Mucosa of descending colon (tissue), 3 donors: ENCODE results near the gene S100A4. TPM values are rescaled to one million over a fixed set of nuclear protein-coding genes. Genes with fewer than 3 reads are reported as not detected.

ENCODE experiments used
- ATAC-seq: fragments of 200-7000 bp; cut with Tn5 transposase; one replicate; pipeline ENCODE4 v1.9.1; 2020; ENCODE audit warnings: mild to moderate bottlenecking, moderate library complexity
- DNase-seq, 3 donors: peaks; one replicate each; pipeline ENCODE4 v3.0.0-alpha.2; 2020
- H3K36me3 ChIP-seq: fragments of 200-600 bp; one replicate; pipeline ENCODE4 v1.8.0; 2021; ENCODE audit warnings: low read depth, mild to moderate bottlenecking
- H3K4me1 ChIP-seq: fragments of 200-600 bp; one replicate; pipeline ENCODE4 v1.8.0; 2021; ENCODE audit warnings: low read depth, mild to moderate bottlenecking
- H3K4me3 ChIP-seq: fragments of 200-600 bp; one replicate; pipeline ENCODE4 v1.8.0; 2021; ENCODE audit warnings: mild to moderate bottlenecking
- H3K9me3 ChIP-seq: fragments of 200-600 bp; one replicate; pipeline ENCODE4 v1.8.0; 2021; ENCODE audit warnings: mild to moderate bottlenecking
- CTCF ChIP-seq: fragments of 200-600 bp; IDR thresholded peaks from one replicate; pipeline ENCODE4 v1.8.0; 2022; ENCODE audit warnings: antibody characterized with exemption, mild to moderate bottlenecking
- intact Hi-C, 2 donors: fragments of 100-400 bp; cut with DNase I in 1 of 2; cut with micrococcal nuclease in 1 of 2; formaldehyde crosslinking; loops; one replicate each; pipeline versions ENCODE4 v1.11.0 to v1.11.1; 2022; cut with DNase I, micrococcal nuclease
- total RNA-seq, 3 donors: library from RNA; stranded (reverse); fragmentation: NEBNext Ultra II Directional in 2 of 3; extraction: Animal tissue kit (Norgen Biotek cat#: 25700) in 2 of 3; gene quantifications; one replicate each; pipeline versions ENCODE4 v1.2.1 to v1.2.4, GENCODE V29; 2021 to 2023
- donor health status: DM: no; HTN: no; CAD: no; lungs with moderate emphysema.
- donor health status: DM: no; HTN: no; CAD: no.
- donor health status: DM: no; HTN: yes; CAD: no.

Gene S100A4
- total RNA-seq, 3 donors from 2014 or later: 28.9 to 176 (median 141) TPM

GRCh38 chr1:153513023-153513422 lies 32.6 kb downstream of the S100A4 start:
- DNase-seq (peak in 2 of 3 donors; percentile 48 to 57), ATAC-seq (peak; percentile 14)
- H3K9me3 ChIP-seq: no peaks in the 10 kb centered on the region
- no peaks in the 10 kb centered on the region for H3K36me3 ChIP-seq
- no peak for TF ChIP-seq CTCF
- H3K4me3 ChIP-seq: no peak overlapping the region
- intact Hi-C loops: loop anchor here in 1 of 2 donors (5.0 to 10.0 kb wide), 2 partner anchors 54 to 232 kb away; partner anchors contain the start of gene S100A2
- peaks cover 23% of the 10 kb centered on the region for H3K4me1 ChIP-seq

GRCh38 chr1:153510984-153511410 lies 34.6 kb downstream of the S100A4 start:
- peak; percentile 84 to 89 (median 87) for DNase-seq

GRCh38 chr1:153509729-153510354 lies 35.8 kb downstream of the S100A4 start:
- intact Hi-C loops: loop anchor here (2.0 to 10.0 kb wide), 3 partner anchors 57 to 235 kb away; partner anchors contain the start of gene S100A2 (in 1 of the 2)
- H3K9me3 ChIP-seq: no peaks in the 10 kb centered on the region
- no peaks in the 10 kb centered on the region for H3K36me3 ChIP-seq
- peaks cover 7% of the 10 kb centered on the region for H3K4me1 ChIP-seq
- no peak overlapping the region for H3K4me3 ChIP-seq
- peak; percentile 65 for TF ChIP-seq CTCF
- ATAC-seq (peak; percentile 69), DNase-seq (peak; percentile 59 to 86 (median 80))

More at GRCh38 chr1:153510984-153511410, 34.6 kb downstream of the S100A4 start:
- H3K9me3 ChIP-seq: no peaks in the 10 kb centered on the region
- peak; percentile 85 for TF ChIP-seq CTCF
- intact Hi-C loops: loop anchor here (2.0 to 10.0 kb wide), 3 partner anchors 56 to 234 kb away; partner anchors contain the start of gene S100A2 (in 1 of the 2)
- peak; percentile 71 for ATAC-seq
- H3K4me3 ChIP-seq: no peak overlapping the region
- H3K4me1 ChIP-seq: peaks cover 17% of the 10 kb centered on the region
- no peaks in the 10 kb centered on the region for H3K36me3 ChIP-seq

GRCh38 chr1:153509036-153509435 lies 36.6 kb downstream of the S100A4 start:
- intact Hi-C loops: no loop called here
- no peak for TF ChIP-seq CTCF
- no peaks in the 10 kb centered on the region for H3K36me3 ChIP-seq
- no peaks in the 10 kb centered on the region for H3K9me3 ChIP-seq
- ATAC-seq (no peak), DNase-seq (no peak)
- no peak overlapping the region for H3K4me3 ChIP-seq
- H3K4me1 ChIP-seq: peaks cover 6% of the 10 kb centered on the region

GRCh38 chr1:153507926-153508583 lies 37.6 kb downstream of the S100A4 start:
- intact Hi-C loops: no loop called here
- Histone ChIP-seq H3K36me3 (no peaks in the 10 kb centered on the region), H3K4me1 (peaks cover 6% of the 10 kb centered on the region), H3K9me3 (no peaks in the 10 kb centered on the region), H3K4me3 (no peak overlapping the region)
- ATAC-seq: no peak
- no peak for TF ChIP-seq CTCF
- no peak for DNase-seq
